Stomach (tissue), 9 donors: ENCODE data around the gene BMP7. TPM values are rescaled to one million over a fixed set of nuclear protein-coding genes. Genes with fewer than 3 reads are reported as not detected.

ENCODE experiments used
- DNase-seq, 2 donors: peaks; one replicate each; pipeline versions ENCODE4 v3.0.0 to v3.0.0-alpha.2; 2013 to 2019
- H3K27ac ChIP-seq, 5 donors: fragments of 200-600 bp in 4 of 5; sonication (generic) in 4 of 5; one replicate each; pipeline ENCODE4 v1.5.1; 2013 to 2019; ENCODE audit warnings: mild to moderate bottlenecking in 1 of 5, moderate library complexity in 1 of 5
- H3K27me3 ChIP-seq, 3 donors: fragments of 200-600 bp; sonication (generic); one replicate each; pipeline ENCODE4 v1.5.1; 2017 to 2019; ENCODE audit warnings: mixed run types in 1 of 3
- H3K36me3 ChIP-seq, 4 donors: fragments of 200-600 bp; sonication (generic); 1 replicate in 3 of 4; 2 replicates in 1 of 4; pipeline ENCODE4 v1.5.1; 2016 to 2019
- H3K4me1 ChIP-seq, 4 donors: fragments of 200-600 bp; sonication (generic); one replicate each; pipeline ENCODE4 v1.5.1; 2016 to 2019
- H3K4me3 ChIP-seq, 4 donors: fragments of 200-600 bp; sonication (generic) in 3 of 4; one replicate each; pipeline ENCODE4 v1.5.1; 2016 to 2019; ENCODE audit warnings: mild to moderate bottlenecking in 1 of 4
- H3K9me3 ChIP-seq, 4 donors: fragments of 200-600 bp; sonication (generic); one replicate each; pipeline ENCODE4 v1.5.1; 2016 to 2019
- CTCF ChIP-seq, 7 experiments: fragments of 450-650 bp in 4 of 7; fragments of 200-600 bp in 3 of 7; sonication (generic) in 3 of 7; IDR thresholded peaks; one replicate each; pipeline ENCODE4 v1.5.1; 2016 to 2019; ENCODE audit warnings: antibody characterized with exemption in 7 of 7, control low read depth in 2 of 7, mild to moderate bottlenecking in 1 of 7
- EP300 ChIP-seq: sonication (generic); formaldehyde crosslinking; IDR thresholded peaks from one replicate; pipeline ENCODE4 v1.6.1; 2017; ENCODE audit warnings: antibody characterized with exemption
- POLR2A ChIP-seq, 4 donors: fragments of 450-650 bp; IDR thresholded peaks; one replicate each; pipeline ENCODE4 v1.6.1; 2016; ENCODE audit warnings: antibody characterized with exemption in 4 of 4, control low read depth in 2 of 4, mild to moderate bottlenecking in 1 of 4, moderate library complexity in 1 of 4
- POLR2AphosphoS5 ChIP-seq, 3 donors: sonication (generic); formaldehyde crosslinking; IDR thresholded peaks; one replicate each; pipeline ENCODE4 v1.6.1; 2016; ENCODE audit warnings: antibody characterized with exemption in 3 of 3
- WGBS, 5 donors: extraction: QIAGEN DNeasy Blood & Tissue Kit in 3 of 5; methylation state at CpG; one replicate each; pipeline versions ENCODE4 v1.1.5 to v1.1.7; 2013 to 2018; 5-methylcytosine and 5-hydroxymethylcytosine counted together
- intact Hi-C: fragments of 100-400 bp; cut with DNase I; formaldehyde crosslinking; loops from one replicate; pipeline ENCODE4 v1.15.1; 2023; ENCODE audit warnings: low total_unique reads
- polyA plus RNA-seq, 3 donors: library from polyadenylated mRNA; stranded (reverse); fragments of 200-250 nt; gene quantifications; one replicate each; pipeline ENCODE4 v1.2.3, GENCODE V29; 2013
- total RNA-seq, 5 donors: library from RNA; depleted of rRNA; stranded (reverse); fragments of >200 nt; gene quantifications; one replicate each; pipeline versions ENCODE4 v1.1.0 to v1.2.3, GENCODE V29; 2014 to 2016
- donor health status: healthy with polysubstance abuse.
- donor health status: Bipolar disorder and iron deficiency.
- donor health status: healthy.

Gene BMP7
- total and polyA plus RNA-seq, 8 donors, result under 0.01 to 11.0 (median 2.4) TPM

GRCh38 chr20:57188056-57188455, 78.4 kb downstream of the BMP7 start:
- no peak for DNase-seq
- Histone ChIP-seq H3K4me1 (no peaks in the 10 kb centered on the region), H3K4me3 (no peak overlapping the region), H3K9me3 (no peaks in the 10 kb centered on the region), H3K27ac (no peak overlapping the region), H3K36me3 (no peaks in the 10 kb centered on the region), H3K27me3 (peaks cover 0 to 4% (median 0%) of the 10 kb centered on the region in 3 donors)
- 85 to 94% (median 91%) methylated on average over 9 of the region's 9 CpGs for WGBS, 5 donors
- intact Hi-C loops, result no loop called here
- TF ChIP-seq EP300, result no peak
- no peak for TF ChIP-seq POLR2A (IDR thresholded peaks at IDR 0.05)
- no peak for TF ChIP-seq POLR2AphosphoS5 (IDR thresholded peaks at IDR 0.05)
- TF ChIP-seq CTCF (IDR thresholded peaks at IDR 0.05), result no peak

GRCh38 chr20:57187068-57187634, 79.3 kb downstream of the BMP7 start:
- no peak for DNase-seq
- H3K4me1 ChIP-seq, result no peaks in the 10 kb centered on the region
- no peaks in the 10 kb centered on the region for H3K36me3 ChIP-seq
- WGBS, 5 donors, result 77 to 94% (median 90%) methylated on average over 3 to 4 of the region's 4 CpGs
- intact Hi-C loops, result no loop called here
- no peak overlapping the region for H3K4me3 ChIP-seq
- no peaks in the 10 kb centered on the region for H3K9me3 ChIP-seq
- H3K27me3 ChIP-seq, result peaks cover 0 to 4% (median 0%) of the 10 kb centered on the region in 3 donors
- TF ChIP-seq POLR2A (IDR thresholded peaks at IDR 0.05) (no peak), EP300 (no peak), CTCF (IDR thresholded peaks at IDR 0.05) (no peak), POLR2AphosphoS5 (IDR thresholded peaks at IDR 0.05) (no peak)
- H3K27ac ChIP-seq, result no peak overlapping the region

GRCh38 chr20:57186192-57186591, 80.2 kb downstream of the BMP7 start:
- TF ChIP-seq CTCF (IDR thresholded peaks at IDR 0.05), result no peak
- TF ChIP-seq POLR2AphosphoS5 (IDR thresholded peaks at IDR 0.05), result no peak
- no peak for TF ChIP-seq POLR2A (IDR thresholded peaks at IDR 0.05)
- TF ChIP-seq EP300, result no peak
- H3K4me3 ChIP-seq, result no peak overlapping the region
- WGBS, 5 donors, result 87 to 93% (median 90%) methylated on average over 8 of the region's 8 CpGs
- no peaks in the 10 kb centered on the region for H3K4me1 ChIP-seq
- no peaks in the 10 kb centered on the region for H3K36me3 ChIP-seq
- H3K27ac ChIP-seq, result no peak overlapping the region
- intact Hi-C loops, result no loop called here
- no peaks in the 10 kb centered on the region for H3K9me3 ChIP-seq
- peaks cover 0 to 10% (median 0%) of the 10 kb centered on the region in 3 donors for H3K27me3 ChIP-seq
- DNase-seq, result no peak

GRCh38 chr20:57185188-57185743, 81.2 kb downstream of the BMP7 start:
- no peak for DNase-seq
- TF ChIP-seq POLR2A (IDR thresholded peaks at IDR 0.05) (no peak), EP300 (no peak), CTCF (IDR thresholded peaks at IDR 0.05) (no peak), POLR2AphosphoS5 (IDR thresholded peaks at IDR 0.05) (no peak)

More at GRCh38 chr20:57185188-57185743, 81.2 kb downstream of the BMP7 start:
- intact Hi-C loops, result no loop called here
- Histone ChIP-seq H3K36me3 (no peaks in the 10 kb centered on the region), H3K4me3 (no peak overlapping the region), H3K4me1 (no peaks in the 10 kb centered on the region), H3K9me3 (no peaks in the 10 kb centered on the region), H3K27ac (no peak overlapping the region), H3K27me3 (peaks cover 0 to 17% (median 0%) of the 10 kb centered on the region in 3 donors)
- 83 to 93% (median 91%) methylated on average over 3 of the region's 3 CpGs for WGBS, 5 donors
